A673 (cell line): Measurements from ENCODE around the gene ENTPD6.

Experiments used
- EZH2 ChIP-seq: fragments of 200-600 bp; sonication (generic); IDR thresholded peaks from 2 replicates; pipeline ENCODE4 v1.6.1; 2017; ENCODE audit warnings: borderline replicate concordance, low read depth, mild to moderate bottlenecking, mixed read lengths, antibody characterized with exemption, low read length; ENCODE audit not compliant: poor library complexity, severe bottlenecking
- TF ChIP-seq, protein P1 (sequence below): fragments of 300-800, 200-600 bp; sonication (generic); conservative IDR thresholded peaks from 2 replicates; pipeline ENCODE4 v1.5.1; 2017; ENCODE audit warnings: low read depth, mild to moderate bottlenecking, antibody characterized with exemption, low read length, moderate library complexity, mixed read lengths

GRCh38 chr20:25223179-25223661, 27.7 kb downstream of the ENTPD6 start:
- TF ChIP-seq, protein P1, sequence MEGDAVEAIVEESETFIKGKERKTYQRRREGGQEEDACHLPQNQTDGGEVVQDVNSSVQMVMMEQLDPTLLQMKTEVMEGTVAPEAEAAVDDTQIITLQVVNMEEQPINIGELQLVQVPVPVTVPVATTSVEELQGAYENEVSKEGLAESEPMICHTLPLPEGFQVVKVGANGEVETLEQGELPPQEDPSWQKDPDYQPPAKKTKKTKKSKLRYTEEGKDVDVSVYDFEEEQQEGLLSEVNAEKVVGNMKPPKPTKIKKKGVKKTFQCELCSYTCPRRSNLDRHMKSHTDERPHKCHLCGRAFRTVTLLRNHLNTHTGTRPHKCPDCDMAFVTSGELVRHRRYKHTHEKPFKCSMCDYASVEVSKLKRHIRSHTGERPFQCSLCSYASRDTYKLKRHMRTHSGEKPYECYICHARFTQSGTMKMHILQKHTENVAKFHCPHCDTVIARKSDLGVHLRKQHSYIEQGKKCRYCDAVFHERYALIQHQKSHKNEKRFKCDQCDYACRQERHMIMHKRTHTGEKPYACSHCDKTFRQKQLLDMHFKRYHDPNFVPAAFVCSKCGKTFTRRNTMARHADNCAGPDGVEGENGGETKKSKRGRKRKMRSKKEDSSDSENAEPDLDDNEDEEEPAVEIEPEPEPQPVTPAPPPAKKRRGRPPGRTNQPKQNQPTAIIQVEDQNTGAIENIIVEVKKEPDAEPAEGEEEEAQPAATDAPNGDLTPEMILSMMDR = no peak
- no peak for TF ChIP-seq EZH2
